HG03196 (cell line): Measurements from ENCODE around the gene OR10S1.
"Not testable (repeated sequence)": the region's sequence is repeated elsewhere in the genome, so short reads cannot be mapped to it uniquely, and the experiment has no call there.

ENCODE experiments used
- ATAC-seq: cut with Tn5 transposase; IDR thresholded peaks from one replicate; pipeline ENCODE4 v1.9.1; 2021; ENCODE audit not compliant: unreplicated experiment

OR10S1 gene, protein sequence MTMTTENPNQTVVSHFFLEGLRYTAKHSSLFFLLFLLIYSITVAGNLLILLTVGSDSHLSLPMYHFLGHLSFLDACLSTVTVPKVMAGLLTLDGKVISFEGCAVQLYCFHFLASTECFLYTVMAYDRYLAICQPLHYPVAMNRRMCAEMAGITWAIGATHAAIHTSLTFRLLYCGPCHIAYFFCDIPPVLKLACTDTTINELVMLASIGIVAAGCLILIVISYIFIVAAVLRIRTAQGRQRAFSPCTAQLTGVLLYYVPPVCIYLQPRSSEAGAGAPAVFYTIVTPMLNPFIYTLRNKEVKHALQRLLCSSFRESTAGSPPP

DNA sequence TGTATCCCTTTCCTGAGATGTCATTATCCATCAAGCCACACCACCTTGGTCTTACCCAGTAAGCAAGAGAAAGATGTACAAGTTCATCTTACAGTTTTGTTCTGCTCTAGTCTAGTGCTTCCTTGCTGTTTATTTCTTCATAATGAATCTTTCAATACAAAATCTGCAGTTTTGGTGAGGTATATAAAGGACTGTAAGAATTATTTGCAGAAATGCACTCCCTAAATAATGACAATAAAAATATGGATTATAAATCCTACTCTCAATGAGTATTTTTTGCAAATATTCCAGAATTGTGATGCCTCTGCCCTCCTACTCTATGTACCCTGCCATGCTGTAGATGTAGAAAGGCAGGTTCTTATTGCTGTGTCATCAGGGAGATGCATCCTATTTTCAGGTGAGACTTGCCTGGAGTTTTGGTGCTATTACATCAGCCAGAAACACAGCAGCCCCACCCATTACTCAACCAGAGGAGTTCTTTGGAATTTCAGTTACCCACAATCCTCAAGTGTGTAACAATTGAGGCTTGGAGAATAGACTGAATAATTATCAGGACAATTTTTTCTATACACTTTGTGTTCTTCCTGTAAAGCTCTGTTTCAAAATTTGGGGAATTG lies at the start of gene OR10S1:
OR10S1 (minus strand) TSS at position 51 of the 617 bp plus-strand sequence. CDS start 117 bp downstream, outside the sequence.
- no peak for ATAC-seq

DNA sequence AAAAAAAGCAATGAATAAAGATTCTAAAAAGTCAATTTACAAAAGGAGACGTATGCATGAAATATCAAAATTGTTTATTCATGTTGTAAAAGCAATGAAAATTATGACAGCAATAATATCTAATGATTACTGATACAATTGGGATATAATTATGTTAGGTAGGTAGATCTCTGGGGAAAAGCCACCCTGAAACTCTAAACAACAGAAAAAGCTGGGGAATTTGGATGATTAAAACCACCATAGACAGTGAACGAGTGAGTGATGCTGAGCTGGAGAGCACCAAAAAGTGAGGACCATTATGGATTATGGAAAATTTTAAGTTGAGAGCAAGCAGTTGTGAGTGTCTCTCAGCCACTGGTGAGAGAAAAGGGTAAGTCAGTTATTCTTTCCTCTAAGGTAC lies 48.9 kb upstream of the OR10S1 start, which contains the start of gene OR10G8:
OR10G8 (plus strand) TSS at position 301 of the 400 bp plus-strand sequence. CDS start 2,825 bp downstream, outside the sequence.
- ATAC-seq = no peak

DNA sequence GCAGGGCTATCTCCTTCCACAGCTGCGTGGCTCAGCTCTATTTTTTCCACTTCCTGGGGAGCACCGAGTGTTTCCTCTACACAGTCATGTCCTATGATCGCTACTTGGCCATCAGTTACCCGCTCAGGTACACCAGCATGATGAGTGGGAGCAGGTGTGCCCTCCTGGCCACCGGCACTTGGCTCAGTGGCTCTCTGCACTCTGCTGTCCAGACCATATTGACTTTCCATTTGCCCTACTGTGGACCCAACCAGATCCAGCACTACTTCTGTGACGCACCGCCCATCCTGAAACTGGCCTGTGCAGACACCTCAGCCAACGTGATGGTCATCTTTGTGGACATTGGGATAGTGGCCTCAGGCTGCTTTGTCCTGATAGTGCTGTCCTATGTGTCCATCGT lies 38.3 kb upstream of the OR10S1 start:
- ATAC-seq = not testable (repeated sequence)

DNA sequence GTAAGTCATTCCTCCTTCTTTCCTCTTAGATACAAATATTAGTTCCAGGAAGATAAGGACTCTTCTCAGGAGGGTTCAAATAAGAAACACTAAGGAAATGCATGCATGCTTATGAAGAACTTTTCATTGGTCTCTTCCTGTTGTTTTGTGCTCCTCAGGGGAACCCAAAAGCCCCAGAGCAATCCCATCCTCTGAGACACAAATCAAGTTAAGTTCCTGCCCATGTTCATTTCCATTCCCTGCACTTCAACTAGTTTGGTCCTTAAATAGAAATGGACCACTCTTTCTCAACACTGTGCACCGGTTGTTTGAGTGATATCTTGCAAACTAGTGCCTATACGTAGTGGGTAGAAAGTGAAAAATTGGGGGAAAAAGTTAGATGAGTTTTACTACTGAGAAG lies 35.1 kb upstream of the OR10S1 start, which contains the start of gene OR10G4:
OR10G4 (plus strand) TSS at position 301 of the 400 bp plus-strand sequence. CDS start 2,578 bp downstream, outside the sequence.
- ATAC-seq = no peak

DNA sequence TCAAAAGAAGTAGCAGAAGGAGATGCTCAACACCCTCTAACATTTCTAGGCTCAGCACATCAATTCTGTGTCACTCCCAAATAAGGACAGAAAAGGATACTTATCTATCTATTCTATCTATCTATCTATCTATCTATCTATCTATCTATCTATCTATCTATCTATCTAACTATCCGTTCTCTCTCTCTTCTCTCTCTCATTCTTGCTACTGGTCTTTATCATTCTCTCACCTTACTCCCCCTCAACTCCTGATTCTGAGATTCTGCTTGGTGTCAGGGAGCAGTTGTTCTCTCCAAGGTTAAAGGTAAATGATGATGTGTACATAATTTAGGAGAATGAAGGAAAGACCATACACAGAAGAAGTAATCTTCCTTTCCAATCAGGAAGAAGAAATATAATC lies 17.5 kb upstream of the OR10S1 start, which contains the start of gene OR10G6:
OR10G6 (minus strand) TSS at position 43 of the 400 bp plus-strand sequence; CDS start at position 43, 0 bp downstream.
- no peak for ATAC-seq

DNA sequence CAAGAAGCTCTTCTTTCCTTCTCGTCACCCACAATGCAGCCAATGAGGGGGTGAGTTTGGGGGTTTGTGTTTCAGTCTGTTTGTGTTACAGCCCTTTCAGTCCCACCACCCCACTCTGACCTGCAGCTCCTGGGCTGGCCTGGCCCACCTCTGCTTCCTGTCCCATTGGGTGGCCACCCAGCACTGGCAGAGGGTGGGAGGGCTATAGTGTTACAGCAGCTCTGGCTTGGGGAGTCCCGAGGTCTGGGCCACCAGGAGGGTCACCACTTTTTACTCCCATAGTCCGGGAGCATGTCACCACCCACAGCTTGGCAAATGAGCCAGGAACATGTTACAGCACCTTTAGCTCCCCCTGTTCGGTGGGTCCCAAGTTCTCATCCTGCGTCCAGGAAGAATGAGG lies 1.7 kb upstream of the OR10S1 start:
- ATAC-seq = no peak

DNA sequence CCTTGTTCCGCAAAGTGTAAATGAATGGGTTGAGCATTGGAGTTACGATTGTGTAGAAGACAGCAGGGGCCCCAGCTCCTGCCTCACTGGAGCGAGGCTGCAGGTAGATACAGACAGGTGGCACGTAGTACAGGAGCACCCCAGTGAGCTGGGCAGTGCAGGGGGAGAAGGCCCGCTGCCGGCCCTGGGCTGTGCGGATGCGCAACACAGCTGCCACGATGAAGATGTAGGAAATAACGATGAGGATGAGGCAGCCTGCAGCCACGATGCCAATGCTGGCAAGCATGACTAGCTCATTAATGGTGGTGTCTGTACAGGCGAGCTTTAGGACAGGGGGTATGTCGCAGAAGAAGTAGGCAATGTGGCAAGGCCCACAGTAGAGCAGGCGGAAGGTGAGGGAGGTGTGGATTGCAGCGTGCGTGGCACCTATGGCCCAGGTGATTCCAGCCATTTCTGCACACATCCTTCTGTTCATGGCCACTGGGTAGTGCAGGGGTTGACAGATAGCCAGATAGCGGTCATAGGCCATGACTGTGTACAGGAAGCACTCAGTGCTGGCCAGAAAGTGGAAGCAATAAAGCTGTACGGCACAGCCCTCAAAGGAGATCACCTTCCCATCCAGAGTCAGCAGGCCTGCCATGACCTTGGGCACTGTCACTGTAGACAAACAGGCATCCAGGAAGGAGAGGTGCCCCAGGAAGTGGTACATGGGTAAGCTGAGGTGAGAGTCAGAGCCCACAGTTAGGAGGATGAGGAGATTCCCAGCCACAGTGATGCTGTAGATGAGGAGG lies 616 bp downstream of the OR10S1 start:
- no peak for ATAC-seq

DNA sequence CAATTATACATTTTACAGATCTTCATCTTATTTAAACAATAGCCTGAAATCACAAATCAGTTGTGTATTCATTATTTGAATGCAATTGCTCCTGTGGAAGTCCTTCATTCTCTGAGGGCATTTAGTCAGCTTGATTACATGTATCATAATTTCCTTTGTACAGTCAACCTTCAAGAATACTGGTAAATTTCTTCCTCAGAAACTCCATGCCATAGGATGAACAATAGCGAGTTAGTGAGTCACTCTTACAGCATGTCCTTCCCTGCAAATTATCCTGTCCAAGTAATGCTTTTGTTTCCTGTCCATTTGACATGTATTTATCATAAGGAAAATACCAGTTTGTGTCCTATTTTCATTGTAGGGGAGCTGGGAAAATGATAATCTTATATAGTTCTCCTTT lies 3.8 kb downstream of the OR10S1 start:
- no peak for ATAC-seq

DNA sequence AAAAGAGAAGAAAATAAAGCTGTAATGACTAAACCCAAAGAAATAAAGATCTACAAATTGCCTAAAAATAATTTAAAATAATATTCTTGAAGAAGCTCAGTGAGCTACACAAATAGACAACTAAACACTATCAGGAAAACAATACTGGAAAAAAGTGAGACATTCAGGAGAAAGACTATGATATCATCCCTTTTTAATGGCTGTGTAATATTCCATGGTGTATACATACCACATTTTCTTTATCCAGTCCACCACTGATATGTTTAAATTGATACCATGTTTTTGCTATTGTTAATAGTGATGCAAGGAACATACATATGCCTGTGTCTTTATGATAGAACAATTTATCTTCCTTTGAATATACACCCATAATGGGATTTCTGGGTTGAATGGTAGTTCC lies 20.8 kb downstream of the OR10S1 start:
- ATAC-seq = no peak

DNA sequence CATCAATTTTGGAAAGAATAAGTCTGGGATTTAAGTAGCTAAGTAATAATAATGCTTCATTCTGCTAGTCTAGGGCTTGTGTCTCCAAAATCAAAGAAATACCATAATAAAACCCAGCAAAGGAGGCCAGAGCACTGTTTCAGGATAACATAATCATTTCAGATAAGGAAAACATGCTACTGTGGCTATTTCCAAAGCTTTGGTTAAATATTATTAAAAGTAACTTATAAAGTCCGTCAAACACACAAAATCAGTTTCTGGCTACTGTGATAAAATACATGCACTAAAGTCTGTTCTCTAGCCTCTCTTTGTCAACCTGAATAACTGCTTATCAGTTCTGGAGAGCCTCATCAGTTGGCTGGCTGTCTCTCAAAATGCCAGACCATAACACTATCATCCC lies 32.4 kb downstream of the OR10S1 start:
- no peak for ATAC-seq

DNA sequence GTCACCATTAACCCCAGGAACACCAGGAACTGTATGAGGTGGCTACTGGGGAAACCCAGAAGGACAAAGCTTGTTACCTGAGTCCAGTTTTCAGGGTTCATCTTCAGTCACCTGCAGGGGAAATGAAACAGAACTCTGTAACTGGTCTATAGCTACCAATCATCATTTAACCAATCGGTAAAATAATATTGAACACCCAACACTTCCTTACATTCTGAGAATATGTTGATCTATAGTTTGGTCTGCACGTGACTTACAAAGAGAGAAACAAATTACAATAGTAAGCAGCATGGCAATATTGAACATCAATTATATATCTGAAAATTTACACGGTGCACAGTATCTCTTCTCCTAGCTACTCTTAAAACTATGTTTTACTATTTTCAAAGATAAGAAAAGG lies 33.8 kb downstream of the OR10S1 start, which contains the start of gene OR6T1:
OR6T1 (minus strand) TSS at position 101 of the 400 bp plus-strand sequence; CDS start at position 101, 0 bp downstream.
- no peak for ATAC-seq

DNA sequence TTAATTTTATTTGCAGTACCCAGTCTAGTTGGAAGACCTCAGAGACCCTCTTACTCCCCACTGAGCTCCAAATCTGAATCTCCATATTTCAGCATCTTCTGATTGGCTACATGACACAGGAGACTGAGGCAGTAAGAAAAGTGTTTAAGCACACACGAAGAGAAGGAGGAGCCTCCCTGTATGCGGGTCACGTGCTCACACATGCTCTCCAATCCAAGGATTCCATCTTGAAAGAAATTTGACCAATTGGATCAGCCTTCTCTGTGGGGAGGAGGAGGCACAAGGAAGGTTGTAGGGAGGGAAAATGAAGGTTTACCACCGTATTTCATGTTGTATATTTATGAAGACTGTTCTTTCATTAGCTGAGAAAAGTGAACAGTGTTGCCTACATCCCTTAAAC lies 35.2 kb downstream of the OR10S1 start:
- ATAC-seq = no peak

DNA sequence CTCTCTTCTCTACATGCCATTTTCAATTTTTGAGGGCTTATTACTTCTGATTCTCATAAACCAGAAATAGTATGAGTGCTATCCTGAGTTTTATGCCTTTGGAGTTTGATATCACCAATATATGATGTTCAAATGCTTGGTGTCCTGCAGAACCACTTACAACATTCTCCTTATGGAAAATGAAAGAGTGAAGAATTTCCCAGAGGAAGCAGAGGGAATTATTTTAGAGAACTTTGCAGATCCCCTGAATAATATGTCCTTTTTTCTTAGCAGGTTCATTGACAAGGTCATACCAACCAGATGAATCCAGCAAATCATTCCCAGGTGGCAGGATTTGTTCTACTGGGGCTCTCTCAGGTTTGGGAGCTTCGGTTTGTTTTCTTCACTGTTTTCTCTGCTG lies 38.3 kb downstream of the OR10S1 start, which contains the start of gene OR4D5:
OR4D5 (plus strand) TSS at position 301 of the 400 bp plus-strand sequence; CDS start at position 301, 0 bp downstream.
- ATAC-seq = no peak
